ENCODE data around the gene GPC5.

GPC5 gene

DNA sequence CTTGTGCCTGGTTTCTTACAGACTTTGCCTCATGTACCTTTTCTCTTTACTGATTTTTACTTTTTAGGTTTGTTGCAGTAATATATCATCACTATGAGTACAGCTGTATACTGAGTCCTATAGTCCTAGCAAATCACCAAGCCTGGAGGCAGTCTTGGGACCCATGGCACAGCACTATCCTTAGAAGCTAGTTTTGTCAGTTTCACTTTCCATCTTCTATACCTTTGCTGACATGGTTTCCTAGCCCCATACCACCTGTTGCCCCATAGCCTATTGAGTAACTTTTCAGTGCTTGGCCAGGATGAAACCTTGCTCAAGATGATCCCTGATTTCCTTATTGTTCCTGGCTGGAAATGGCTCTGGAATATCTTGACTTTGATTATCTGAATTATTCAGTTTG is 826.4 kb downstream of the GPC5 start:
- no peak for TF ChIP-seq TCF12 (IDR thresholded peaks at IDR 0.05; ENCODE audit: low read depth)
- no peak for TF ChIP-seq FOXM1 (IDR thresholded peaks at IDR 0.05; ENCODE audit: borderline replicate concordance, low read depth)
- TF ChIP-seq, protein P1, sequence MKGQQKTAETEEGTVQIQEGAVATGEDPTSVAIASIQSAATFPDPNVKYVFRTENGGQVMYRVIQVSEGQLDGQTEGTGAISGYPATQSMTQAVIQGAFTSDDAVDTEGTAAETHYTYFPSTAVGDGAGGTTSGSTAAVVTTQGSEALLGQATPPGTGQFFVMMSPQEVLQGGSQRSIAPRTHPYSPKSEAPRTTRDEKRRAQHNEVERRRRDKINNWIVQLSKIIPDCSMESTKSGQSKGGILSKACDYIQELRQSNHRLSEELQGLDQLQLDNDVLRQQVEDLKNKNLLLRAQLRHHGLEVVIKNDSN (IDR thresholded peaks at IDR 0.05), result no peak
- no peak for TF ChIP-seq NFIC (IDR thresholded peaks at IDR 0.05)

GRCh38 chr13:92225861-92226260 is 827.4 kb downstream of the GPC5 start:
- TF ChIP-seq, protein P1 (IDR thresholded peaks at IDR 0.05), result no peak
- TF ChIP-seq EP300 (IDR thresholded peaks at IDR 0.05; ENCODE audit: borderline replicate concordance) (no peak), ZBTB7A (IDR thresholded peaks at IDR 0.05; ENCODE audit: low read depth) (no peak), CEBPB (IDR thresholded peaks at IDR 0.05) (no peak), TAF1 (IDR thresholded peaks at IDR 0.05; ENCODE audit: low read depth) (no peak), CREB1 (IDR thresholded peaks at IDR 0.05; ENCODE audit: low read depth) (no peak), NFIC (IDR thresholded peaks at IDR 0.05) (no peak), YY1 (IDR thresholded peaks at IDR 0.05; ENCODE audit: low read depth) (no peak)
- TF ChIP-seq, protein P2, sequence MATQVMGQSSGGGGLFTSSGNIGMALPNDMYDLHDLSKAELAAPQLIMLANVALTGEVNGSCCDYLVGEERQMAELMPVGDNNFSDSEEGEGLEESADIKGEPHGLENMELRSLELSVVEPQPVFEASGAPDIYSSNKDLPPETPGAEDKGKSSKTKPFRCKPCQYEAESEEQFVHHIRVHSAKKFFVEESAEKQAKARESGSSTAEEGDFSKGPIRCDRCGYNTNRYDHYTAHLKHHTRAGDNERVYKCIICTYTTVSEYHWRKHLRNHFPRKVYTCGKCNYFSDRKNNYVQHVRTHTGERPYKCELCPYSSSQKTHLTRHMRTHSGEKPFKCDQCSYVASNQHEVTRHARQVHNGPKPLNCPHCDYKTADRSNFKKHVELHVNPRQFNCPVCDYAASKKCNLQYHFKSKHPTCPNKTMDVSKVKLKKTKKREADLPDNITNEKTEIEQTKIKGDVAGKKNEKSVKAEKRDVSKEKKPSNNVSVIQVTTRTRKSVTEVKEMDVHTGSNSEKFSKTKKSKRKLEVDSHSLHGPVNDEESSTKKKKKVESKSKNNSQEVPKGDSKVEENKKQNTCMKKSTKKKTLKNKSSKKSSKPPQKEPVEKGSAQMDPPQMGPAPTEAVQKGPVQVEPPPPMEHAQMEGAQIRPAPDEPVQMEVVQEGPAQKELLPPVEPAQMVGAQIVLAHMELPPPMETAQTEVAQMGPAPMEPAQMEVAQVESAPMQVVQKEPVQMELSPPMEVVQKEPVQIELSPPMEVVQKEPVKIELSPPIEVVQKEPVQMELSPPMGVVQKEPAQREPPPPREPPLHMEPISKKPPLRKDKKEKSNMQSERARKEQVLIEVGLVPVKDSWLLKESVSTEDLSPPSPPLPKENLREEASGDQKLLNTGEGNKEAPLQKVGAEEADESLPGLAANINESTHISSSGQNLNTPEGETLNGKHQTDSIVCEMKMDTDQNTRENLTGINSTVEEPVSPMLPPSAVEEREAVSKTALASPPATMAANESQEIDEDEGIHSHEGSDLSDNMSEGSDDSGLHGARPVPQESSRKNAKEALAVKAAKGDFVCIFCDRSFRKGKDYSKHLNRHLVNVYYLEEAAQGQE (IDR thresholded peaks at IDR 0.05; ENCODE audit: low read depth), result no peak
- TF ChIP-seq, protein P3, sequence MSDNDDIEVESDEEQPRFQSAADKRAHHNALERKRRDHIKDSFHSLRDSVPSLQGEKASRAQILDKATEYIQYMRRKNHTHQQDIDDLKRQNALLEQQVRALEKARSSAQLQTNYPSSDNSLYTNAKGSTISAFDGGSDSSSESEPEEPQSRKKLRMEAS (IDR thresholded peaks at IDR 0.05), result no peak

DNA sequence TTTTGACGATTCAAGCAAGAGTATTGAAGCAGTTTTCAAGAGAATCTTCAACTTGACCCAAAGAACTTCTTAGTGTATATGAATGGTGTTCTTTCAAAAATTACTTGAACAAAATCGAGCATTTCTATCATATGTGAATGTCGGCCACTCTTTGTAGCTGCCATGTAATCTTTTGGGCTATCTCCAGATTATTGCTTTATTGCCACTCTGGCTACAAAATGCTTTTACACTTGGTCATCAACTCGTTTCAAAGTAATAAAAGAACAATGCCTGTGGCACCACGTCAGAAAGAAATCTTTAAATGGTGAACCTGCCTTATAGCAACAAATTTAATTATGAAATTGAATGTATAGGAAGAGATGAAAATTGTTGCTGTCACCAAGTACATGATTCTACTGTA is 834.5 kb downstream of the GPC5 start:
- no peak for TF ChIP-seq EGR1 (IDR thresholded peaks at IDR 0.05)
- no peak for TF ChIP-seq YY1 (IDR thresholded peaks at IDR 0.05; ENCODE audit: low read depth)
- TF ChIP-seq RAD21 (IDR thresholded peaks at IDR 0.05; ENCODE audit: low read depth), result no peak
- TF ChIP-seq TCF12 (IDR thresholded peaks at IDR 0.05; ENCODE audit: low read depth), result no peak
- no peak for TF ChIP-seq EP300 (IDR thresholded peaks at IDR 0.05; ENCODE audit: borderline replicate concordance)
- TF ChIP-seq CEBPB (IDR thresholded peaks at IDR 0.05), result no peak
- TF ChIP-seq CREB1 (IDR thresholded peaks at IDR 0.05; ENCODE audit: low read depth), result no peak
- no peak for TF ChIP-seq NFIC (IDR thresholded peaks at IDR 0.05)
- no peak for TF ChIP-seq ZBTB7A (IDR thresholded peaks at IDR 0.05; ENCODE audit: low read depth)
- TF ChIP-seq, protein P1 (IDR thresholded peaks at IDR 0.05), result no peak
- TF ChIP-seq TEAD4 (IDR thresholded peaks at IDR 0.05), result no peak
- TF ChIP-seq FOXM1 (IDR thresholded peaks at IDR 0.05; ENCODE audit: borderline replicate concordance, low read depth), result no peak
- TF ChIP-seq TAF1 (IDR thresholded peaks at IDR 0.05; ENCODE audit: low read depth), result no peak
- TF ChIP-seq, protein P2 (IDR thresholded peaks at IDR 0.05; ENCODE audit: low read depth), result no peak
- TF ChIP-seq, protein P3 (IDR thresholded peaks at IDR 0.05), result no peak

DNA sequence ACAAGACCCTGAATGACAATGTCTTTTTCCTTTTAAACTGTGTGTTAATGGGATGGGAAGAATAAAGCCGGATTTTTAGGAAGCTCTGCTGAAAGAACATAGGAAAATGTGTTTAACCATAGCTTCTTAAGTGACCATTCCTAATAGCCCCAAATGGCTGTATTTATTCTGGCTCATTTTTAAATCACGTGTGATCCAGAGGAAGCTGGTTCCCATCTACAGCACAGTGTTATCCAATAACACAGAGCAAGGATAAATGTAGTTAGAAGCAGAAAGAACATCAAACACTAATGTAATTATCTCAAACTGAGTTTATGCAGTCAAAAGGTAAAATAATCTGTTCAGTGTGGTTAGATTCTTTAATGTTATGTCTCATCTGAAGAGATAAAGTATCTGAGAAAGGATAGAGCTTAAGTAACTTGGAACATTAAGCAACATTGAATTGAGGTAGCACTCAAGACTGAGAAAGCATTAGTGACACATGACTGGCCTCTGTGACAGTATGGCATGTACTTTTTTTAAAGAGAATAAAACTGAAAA is 853.3 kb downstream of the GPC5 start:
- TF ChIP-seq EP300 (IDR thresholded peaks at IDR 0.05; ENCODE audit: borderline replicate concordance) (no peak), FOXM1 (IDR thresholded peaks at IDR 0.05; ENCODE audit: borderline replicate concordance, low read depth) (no peak), TAF1 (IDR thresholded peaks at IDR 0.05; ENCODE audit: low read depth) (no peak), EGR1 (IDR thresholded peaks at IDR 0.05) (no peak), ZBTB7A (IDR thresholded peaks at IDR 0.05; ENCODE audit: low read depth) (no peak), RAD21 (IDR thresholded peaks at IDR 0.05; ENCODE audit: low read depth) (no peak), TEAD4 (IDR thresholded peaks at IDR 0.05) (no peak), TCF12 (IDR thresholded peaks at IDR 0.05; ENCODE audit: low read depth) (no peak), YY1 (IDR thresholded peaks at IDR 0.05; ENCODE audit: low read depth) (no peak), CEBPB (IDR thresholded peaks at IDR 0.05) (no peak), CREB1 (IDR thresholded peaks at IDR 0.05; ENCODE audit: low read depth) (no peak), NFIC (IDR thresholded peaks at IDR 0.05) (no peak)
- TF ChIP-seq, protein P3 (IDR thresholded peaks at IDR 0.05), result no peak
- TF ChIP-seq, protein P1 (IDR thresholded peaks at IDR 0.05), result no peak
- TF ChIP-seq, protein P2 (IDR thresholded peaks at IDR 0.05; ENCODE audit: low read depth), result no peak
